SK-N-SH treated with all-trans-retinoic acid at 6 μM for 48 hours (cell line): Measurements from ENCODE around the gene TIPARP.

Experiments used
- ATAC-seq: fragments of 200-7000 bp; cut with Tn5 transposase; 3 replicates; pipeline ENCODE4 v1.9.1; 2020; ENCODE audit warnings: mild to moderate bottlenecking, moderate library complexity
- ARNTL ChIP-seq: fragments of 450-650 bp; formaldehyde crosslinking; IDR thresholded peaks from 2 replicates; pipeline ENCODE4 v1.5.0; 2020; ENCODE audit warnings: low read depth, mild to moderate bottlenecking, moderate library complexity, borderline replicate concordance
- BACH2 ChIP-seq: fragments of 250-450 bp; sonication (Bioruptor Pico); IDR thresholded peaks from 2 replicates; pipeline ENCODE4 v1.9.0; 2021; ENCODE audit warnings: mild to moderate bottlenecking, borderline replicate concordance
- CSDC2 ChIP-seq: fragments of 250-450 bp; sonication (Bioruptor Pico); IDR thresholded peaks from 2 replicates; pipeline ENCODE4 v1.5.0; 2020; ENCODE audit warnings: mild to moderate bottlenecking, moderate library complexity
- ESRRG ChIP-seq: fragments of 250-450 bp; sonication (Bioruptor Pico); IDR thresholded peaks from 2 replicates; pipeline ENCODE4 v1.6.1; 2021; ENCODE audit warnings: mild to moderate bottlenecking
- GLIS3 ChIP-seq: fragments of 250-450 bp; sonication (Bioruptor Pico); IDR thresholded peaks from 2 replicates; pipeline ENCODE4 v1.5.0; 2020; ENCODE audit warnings: mild to moderate bottlenecking, moderate library complexity
- ISL1 ChIP-seq: fragments of 250-450 bp; sonication (Bioruptor Pico); IDR thresholded peaks from 2 replicates; pipeline ENCODE4 v2.1.2; 2022; ENCODE audit warnings: mild to moderate bottlenecking, moderate library complexity
- OSR1 ChIP-seq: fragments of 250-450 bp; sonication (Bioruptor Pico); IDR thresholded peaks from 2 replicates; pipeline ENCODE4 v1.8.0; 2022; ENCODE audit warnings: moderate library complexity, mild to moderate bottlenecking, inconsistent platforms
- PPARA ChIP-seq: fragments of 250-450 bp; sonication (Bioruptor Pico); IDR thresholded peaks from 2 replicates; pipeline ENCODE4 v1.5.0; 2020; ENCODE audit warnings: mild to moderate bottlenecking, borderline replicate concordance
- RARB ChIP-seq: fragments of 250-450 bp; sonication (Bioruptor Pico); IDR thresholded peaks from 2 replicates; pipeline ENCODE4 v1.8.0; 2021; ENCODE audit warnings: mild to moderate bottlenecking, moderate library complexity
- SNAI2 ChIP-seq: fragments of 250-450 bp; sonication (Bioruptor Pico); IDR thresholded peaks from 2 replicates; pipeline ENCODE4 v1.5.0; 2020; ENCODE audit warnings: mild to moderate bottlenecking, moderate library complexity
- TCF4 ChIP-seq: fragments of 250-450 bp; sonication (Bioruptor Pico); IDR thresholded peaks from 2 replicates; pipeline ENCODE4 v1.8.0; 2021; ENCODE audit warnings: mild to moderate bottlenecking, moderate library complexity, borderline replicate concordance
- TOX ChIP-seq: fragments of 250-450 bp; sonication (Bioruptor Pico); IDR thresholded peaks from 2 replicates; pipeline ENCODE4 v1.8.0; 2021; ENCODE audit warnings: mild to moderate bottlenecking, moderate library complexity, borderline replicate concordance
- ZC3H10 ChIP-seq: fragments of 250-450 bp; sonication (Bioruptor Pico); IDR thresholded peaks from 2 replicates; pipeline ENCODE4 v1.5.1; 2021; ENCODE audit warnings: mild to moderate bottlenecking, moderate library complexity
- ZFP3 ChIP-seq: fragments of 250-450 bp; sonication (Bioruptor Pico); IDR thresholded peaks from 2 replicates; pipeline ENCODE4 v1.5.0; 2020; ENCODE audit warnings: mild to moderate bottlenecking, moderate library complexity
- ZFP30 ChIP-seq: fragments of 450-650 bp; formaldehyde crosslinking; IDR thresholded peaks from 2 replicates; pipeline ENCODE4 v1.5.0; 2022; ENCODE audit warnings: mild to moderate bottlenecking, moderate library complexity
- ZNF565 ChIP-seq: fragments of 450-650 bp; formaldehyde crosslinking; conservative IDR thresholded peaks from 2 replicates; pipeline ENCODE4 v1.5.0; 2020; ENCODE audit warnings: low read depth, mild to moderate bottlenecking, moderate library complexity
- ZNF70 ChIP-seq: fragments of 450-650 bp; formaldehyde crosslinking; IDR thresholded peaks from 2 replicates; pipeline ENCODE4 v1.5.0; 2020; ENCODE audit warnings: mild to moderate bottlenecking, moderate library complexity
- ZNF8 ChIP-seq: fragments of 450-650 bp; formaldehyde crosslinking; IDR thresholded peaks from 2 replicates; pipeline ENCODE4 v1.5.0; 2020; ENCODE audit warnings: mild to moderate bottlenecking, moderate library complexity
- TF ChIP-seq, protein P1 (sequence below): fragments of 250-450 bp; sonication (Bioruptor Pico); IDR thresholded peaks from 2 replicates; pipeline ENCODE4 v1.8.0; 2021; ENCODE audit warnings: low read depth, mild to moderate bottlenecking, moderate library complexity, borderline replicate concordance
- TF ChIP-seq, protein P2 (sequence below): fragments of 250-450 bp; sonication (Bioruptor Pico); IDR thresholded peaks from 2 replicates; pipeline ENCODE4 v1.5.1; 2021; ENCODE audit warnings: mild to moderate bottlenecking, moderate library complexity
- TF ChIP-seq, protein P3 (sequence below): fragments of 250-450 bp; sonication (Bioruptor Pico); IDR thresholded peaks from 2 replicates; pipeline ENCODE4 v1.8.0; 2020; ENCODE audit warnings: mild to moderate bottlenecking, moderate library complexity, borderline replicate concordance
- TF ChIP-seq, protein P4 (sequence below): fragments of 250-450 bp; sonication (Bioruptor Pico); IDR thresholded peaks from 2 replicates; pipeline ENCODE4 v1.5.0; 2020; ENCODE audit warnings: mild to moderate bottlenecking, moderate library complexity
- TF ChIP-seq, protein P5 (sequence below): fragments of 250-450 bp; sonication (Bioruptor Pico); IDR thresholded peaks from 2 replicates; pipeline ENCODE4 v1.5.1; 2020; ENCODE audit warnings: low read depth, mild to moderate bottlenecking, moderate library complexity

TIPARP gene

DNA sequence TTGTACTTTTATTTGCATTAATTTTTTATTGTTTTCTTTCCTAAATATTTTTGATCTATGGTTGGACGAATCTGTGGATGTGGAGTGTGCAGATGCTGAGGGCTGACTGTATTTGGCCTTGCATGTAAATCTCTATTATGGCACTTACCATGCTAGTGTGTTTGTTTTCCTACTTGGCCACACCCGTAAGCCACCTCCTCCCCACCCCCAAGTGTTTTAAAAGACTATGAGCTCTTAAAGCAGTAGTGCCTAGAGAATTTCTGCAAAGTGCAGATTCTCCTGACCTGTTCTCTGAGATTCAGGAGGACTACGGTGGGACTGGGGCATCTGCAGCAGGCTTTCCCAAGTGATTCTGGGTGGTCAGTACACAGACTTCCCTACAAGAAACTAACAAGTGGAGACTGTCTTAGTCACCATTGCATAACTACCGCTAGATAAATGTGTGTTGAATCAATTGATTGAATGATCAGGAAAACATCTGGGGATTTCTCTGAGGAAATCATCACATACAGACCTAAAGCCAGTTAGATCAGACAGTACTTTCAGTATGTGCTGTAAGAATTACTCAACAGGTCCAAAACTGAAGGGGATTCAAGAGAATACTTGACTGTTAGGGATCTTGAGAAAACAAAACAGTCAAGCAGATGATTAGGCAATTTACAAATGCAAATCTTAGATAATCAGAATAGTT lies 6.2 kb upstream of the TIPARP start (continued):
- TF ChIP-seq ISL1 (no peak), ESRRG (CRISPR knock-in tag) (no peak)
- TF ChIP-seq, protein P1, sequence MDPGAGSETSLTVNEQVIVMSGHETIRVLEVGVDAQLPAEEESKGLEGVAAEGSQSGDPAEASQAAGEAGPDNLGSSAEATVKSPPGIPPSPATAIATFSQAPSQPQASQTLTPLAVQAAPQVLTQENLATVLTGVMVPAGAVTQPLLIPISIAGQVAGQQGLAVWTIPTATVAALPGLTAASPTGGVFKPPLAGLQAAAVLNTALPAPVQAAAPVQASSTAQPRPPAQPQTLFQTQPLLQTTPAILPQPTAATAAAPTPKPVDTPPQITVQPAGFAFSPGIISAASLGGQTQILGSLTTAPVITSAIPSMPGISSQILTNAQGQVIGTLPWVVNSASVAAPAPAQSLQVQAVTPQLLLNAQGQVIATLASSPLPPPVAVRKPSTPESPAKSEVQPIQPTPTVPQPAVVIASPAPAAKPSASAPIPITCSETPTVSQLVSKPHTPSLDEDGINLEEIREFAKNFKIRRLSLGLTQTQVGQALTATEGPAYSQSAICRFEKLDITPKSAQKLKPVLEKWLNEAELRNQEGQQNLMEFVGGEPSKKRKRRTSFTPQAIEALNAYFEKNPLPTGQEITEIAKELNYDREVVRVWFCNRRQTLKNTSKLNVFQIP (CRISPR knock-in tag) = no peak
- TF ChIP-seq, protein P2, sequence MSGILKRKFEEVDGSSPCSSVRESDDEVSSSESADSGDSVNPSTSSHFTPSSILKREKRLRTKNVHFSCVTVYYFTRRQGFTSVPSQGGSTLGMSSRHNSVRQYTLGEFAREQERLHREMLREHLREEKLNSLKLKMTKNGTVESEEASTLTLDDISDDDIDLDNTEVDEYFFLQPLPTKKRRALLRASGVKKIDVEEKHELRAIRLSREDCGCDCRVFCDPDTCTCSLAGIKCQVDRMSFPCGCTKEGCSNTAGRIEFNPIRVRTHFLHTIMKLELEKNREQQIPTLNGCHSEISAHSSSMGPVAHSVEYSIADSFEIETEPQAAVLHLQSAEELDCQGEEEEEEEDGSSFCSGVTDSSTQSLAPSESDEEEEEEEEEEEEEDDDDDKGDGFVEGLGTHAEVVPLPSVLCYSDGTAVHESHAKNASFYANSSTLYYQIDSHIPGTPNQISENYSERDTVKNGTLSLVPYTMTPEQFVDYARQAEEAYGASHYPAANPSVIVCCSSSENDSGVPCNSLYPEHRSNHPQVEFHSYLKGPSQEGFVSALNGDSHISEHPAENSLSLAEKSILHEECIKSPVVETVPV (CRISPR knock-in tag) = no peak

DNA sequence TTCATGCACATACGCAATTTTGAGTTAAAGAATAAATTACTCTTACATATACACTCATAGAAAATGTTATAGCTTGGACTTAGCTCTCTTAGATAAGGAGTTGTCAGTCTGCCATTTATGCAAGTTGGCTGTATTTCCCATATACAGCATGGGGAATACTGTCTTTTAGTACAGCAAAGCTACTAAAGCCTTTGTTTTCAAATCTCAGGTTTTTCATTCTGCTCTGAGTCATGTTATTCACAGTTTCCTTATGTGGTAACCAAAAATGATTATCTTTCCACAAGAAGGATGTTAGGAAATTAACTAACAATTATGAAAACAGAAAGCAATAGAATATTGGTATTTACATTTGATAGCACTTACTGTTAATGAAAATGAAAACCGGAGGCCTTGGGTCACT lies 4.3 kb upstream of the TIPARP start:
- ATAC-seq = no peak
- TF ChIP-seq, protein P3, sequence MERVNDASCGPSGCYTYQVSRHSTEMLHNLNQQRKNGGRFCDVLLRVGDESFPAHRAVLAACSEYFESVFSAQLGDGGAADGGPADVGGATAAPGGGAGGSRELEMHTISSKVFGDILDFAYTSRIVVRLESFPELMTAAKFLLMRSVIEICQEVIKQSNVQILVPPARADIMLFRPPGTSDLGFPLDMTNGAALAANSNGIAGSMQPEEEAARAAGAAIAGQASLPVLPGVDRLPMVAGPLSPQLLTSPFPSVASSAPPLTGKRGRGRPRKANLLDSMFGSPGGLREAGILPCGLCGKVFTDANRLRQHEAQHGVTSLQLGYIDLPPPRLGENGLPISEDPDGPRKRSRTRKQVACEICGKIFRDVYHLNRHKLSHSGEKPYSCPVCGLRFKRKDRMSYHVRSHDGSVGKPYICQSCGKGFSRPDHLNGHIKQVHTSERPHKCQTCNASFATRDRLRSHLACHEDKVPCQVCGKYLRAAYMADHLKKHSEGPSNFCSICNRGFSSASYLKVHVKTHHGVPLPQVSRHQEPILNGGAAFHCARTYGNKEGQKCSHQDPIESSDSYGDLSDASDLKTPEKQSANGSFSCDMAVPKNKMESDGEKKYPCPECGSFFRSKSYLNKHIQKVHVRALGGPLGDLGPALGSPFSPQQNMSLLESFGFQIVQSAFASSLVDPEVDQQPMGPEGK = no peak
- no peak for TF ChIP-seq CSDC2
- TF ChIP-seq ZNF565 (CRISPR knock-in tag) = no peak
- no peak for TF ChIP-seq RARB (CRISPR knock-in tag)
- TF ChIP-seq ZNF8 (CRISPR knock-in tag) = no peak
- TF ChIP-seq BACH2 (CRISPR knock-in tag) = no peak
- TF ChIP-seq PPARA = no peak
- TF ChIP-seq, protein P4, sequence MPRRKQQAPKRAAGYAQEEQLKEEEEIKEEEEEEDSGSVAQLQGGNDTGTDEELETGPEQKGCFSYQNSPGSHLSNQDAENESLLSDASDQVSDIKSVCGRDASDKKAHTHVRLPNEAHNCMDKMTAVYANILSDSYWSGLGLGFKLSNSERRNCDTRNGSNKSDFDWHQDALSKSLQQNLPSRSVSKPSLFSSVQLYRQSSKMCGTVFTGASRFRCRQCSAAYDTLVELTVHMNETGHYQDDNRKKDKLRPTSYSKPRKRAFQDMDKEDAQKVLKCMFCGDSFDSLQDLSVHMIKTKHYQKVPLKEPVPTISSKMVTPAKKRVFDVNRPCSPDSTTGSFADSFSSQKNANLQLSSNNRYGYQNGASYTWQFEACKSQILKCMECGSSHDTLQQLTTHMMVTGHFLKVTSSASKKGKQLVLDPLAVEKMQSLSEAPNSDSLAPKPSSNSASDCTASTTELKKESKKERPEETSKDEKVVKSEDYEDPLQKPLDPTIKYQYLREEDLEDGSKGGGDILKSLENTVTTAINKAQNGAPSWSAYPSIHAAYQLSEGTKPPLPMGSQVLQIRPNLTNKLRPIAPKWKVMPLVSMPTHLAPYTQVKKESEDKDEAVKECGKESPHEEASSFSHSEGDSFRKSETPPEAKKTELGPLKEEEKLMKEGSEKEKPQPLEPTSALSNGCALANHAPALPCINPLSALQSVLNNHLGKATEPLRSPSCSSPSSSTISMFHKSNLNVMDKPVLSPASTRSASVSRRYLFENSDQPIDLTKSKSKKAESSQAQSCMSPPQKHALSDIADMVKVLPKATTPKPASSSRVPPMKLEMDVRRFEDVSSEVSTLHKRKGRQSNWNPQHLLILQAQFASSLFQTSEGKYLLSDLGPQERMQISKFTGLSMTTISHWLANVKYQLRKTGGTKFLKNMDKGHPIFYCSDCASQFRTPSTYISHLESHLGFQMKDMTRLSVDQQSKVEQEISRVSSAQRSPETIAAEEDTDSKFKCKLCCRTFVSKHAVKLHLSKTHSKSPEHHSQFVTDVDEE (CRISPR knock-in tag) = no peak
- no peak for TF ChIP-seq ISL1
- TF ChIP-seq GLIS3 (CRISPR knock-in tag) = no peak
- no peak for TF ChIP-seq TOX (CRISPR knock-in tag)
- no peak for TF ChIP-seq OSR1 (CRISPR knock-in tag)
- TF ChIP-seq, all 23 proteins: peak for 0

DNA sequence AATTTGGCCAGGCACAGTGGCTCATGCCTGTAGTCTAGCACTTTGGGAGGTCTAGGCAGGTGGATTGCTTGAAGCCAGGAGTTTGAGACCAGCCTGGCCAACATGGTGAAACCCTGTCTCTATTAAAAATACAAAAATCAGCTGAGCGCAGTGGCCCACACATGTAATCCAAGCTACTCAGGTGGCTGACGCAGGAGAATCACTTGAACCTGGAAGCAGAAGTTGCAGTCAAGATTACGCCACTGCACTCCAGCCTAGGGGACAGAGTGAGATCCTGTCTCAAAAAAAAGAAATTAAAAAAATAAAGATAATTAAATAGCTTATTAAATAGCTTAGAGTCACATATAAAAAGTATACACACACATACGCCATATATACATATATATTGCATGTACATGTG lies 3.7 kb upstream of the TIPARP start:
- TF ChIP-seq, protein P5, sequence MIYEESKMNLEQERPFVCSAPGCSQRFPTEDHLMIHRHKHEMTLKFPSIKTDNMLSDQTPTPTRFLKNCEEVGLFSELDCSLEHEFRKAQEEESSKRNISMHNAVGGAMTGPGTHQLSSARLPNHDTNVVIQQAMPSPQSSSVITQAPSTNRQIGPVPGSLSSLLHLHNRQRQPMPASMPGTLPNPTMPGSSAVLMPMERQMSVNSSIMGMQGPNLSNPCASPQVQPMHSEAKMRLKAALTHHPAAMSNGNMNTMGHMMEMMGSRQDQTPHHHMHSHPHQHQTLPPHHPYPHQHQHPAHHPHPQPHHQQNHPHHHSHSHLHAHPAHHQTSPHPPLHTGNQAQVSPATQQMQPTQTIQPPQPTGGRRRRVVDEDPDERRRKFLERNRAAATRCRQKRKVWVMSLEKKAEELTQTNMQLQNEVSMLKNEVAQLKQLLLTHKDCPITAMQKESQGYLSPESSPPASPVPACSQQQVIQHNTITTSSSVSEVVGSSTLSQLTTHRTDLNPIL (CRISPR knock-in tag) = no peak
- TF ChIP-seq CSDC2 (no peak), ZNF70 (CRISPR knock-in tag) (no peak), TOX (CRISPR knock-in tag) (no peak), ZFP30 (CRISPR knock-in tag) (no peak), ZFP3 (no peak), ISL1 (no peak), ESRRG (CRISPR knock-in tag) (no peak), TCF4 (CRISPR knock-in tag) (no peak), ZC3H10 (no peak), OSR1 (CRISPR knock-in tag) (no peak), ARNTL (no peak), ZNF565 (CRISPR knock-in tag) (no peak), SNAI2 (no peak), ZNF8 (CRISPR knock-in tag) (no peak)
- TF ChIP-seq, protein P4 (CRISPR knock-in tag) = no peak
- TF ChIP-seq, protein P3 = no peak
- no peak for ATAC-seq
